Raji (cell line): ENCODE data around the gene BANK1.

Source experiments
- POLR2A ChIP-seq: IDR thresholded peaks from 2 replicates; pipeline ENCODE4 v1.6.1; 2011; ENCODE audit warnings: low read depth, low read length, control low read depth; ENCODE audit not compliant: insufficient read depth

BANK1 gene

GRCh38 chr4:101960431-101960830 lies 169.9 kb downstream of the BANK1 start:
- no peak for TF ChIP-seq POLR2A

DNA sequence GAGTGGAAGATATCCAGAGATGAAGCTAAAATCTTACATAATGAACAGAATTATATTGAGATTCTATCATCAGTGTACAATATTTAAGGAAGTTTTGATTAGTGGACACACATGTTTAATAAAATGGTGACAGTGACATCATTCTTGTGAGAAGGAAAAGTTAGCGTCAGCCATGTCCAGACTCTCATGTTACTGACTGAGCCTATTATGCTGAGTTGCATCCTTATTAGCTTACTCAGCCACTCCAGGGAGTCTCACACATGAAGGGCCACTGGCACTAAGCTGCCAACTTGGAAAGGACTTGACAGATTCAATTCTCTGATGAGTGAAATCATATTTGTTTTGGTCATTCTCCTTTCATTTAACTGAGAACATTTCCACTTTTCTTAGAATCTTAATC lies 170.6 kb downstream of the BANK1 start:
- TF ChIP-seq POLR2A = no peak

DNA sequence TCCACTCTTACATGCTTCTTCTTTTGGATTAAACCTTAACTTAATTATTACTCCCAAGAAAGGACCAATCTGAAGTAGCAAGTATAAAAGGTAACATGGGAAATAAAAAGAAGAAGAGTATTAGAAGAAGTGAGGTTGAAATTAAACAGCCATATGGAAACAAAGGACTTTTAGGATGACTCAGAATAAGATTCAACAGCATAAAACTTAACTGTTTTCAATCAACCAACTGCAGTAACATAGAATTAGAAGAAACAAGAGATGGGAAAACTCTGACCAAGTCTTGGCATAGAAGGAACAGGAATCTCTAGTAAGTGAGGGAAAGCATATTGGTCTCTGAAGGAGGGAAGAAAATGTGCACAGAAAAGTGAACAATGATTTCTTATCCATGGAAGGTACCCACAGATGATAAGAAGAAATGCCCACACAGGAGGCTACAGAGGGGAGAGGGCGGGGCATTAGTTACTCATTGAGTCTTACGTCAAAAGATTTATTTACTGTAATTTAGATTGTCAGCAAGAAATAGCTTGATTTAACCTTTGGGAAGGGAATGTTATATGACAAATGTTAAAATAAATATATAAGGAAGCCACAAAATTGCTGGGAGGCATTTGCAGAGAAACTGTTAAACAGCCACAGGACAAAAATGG lies 177.3 kb downstream of the BANK1 start:
- TF ChIP-seq POLR2A = no peak

GRCh38 chr4:101968364-101968763 lies 177.8 kb downstream of the BANK1 start:
- no peak for TF ChIP-seq POLR2A

- no peak for TF ChIP-seq POLR2A
Measured at GRCh38 chr4:101969965-101970364, 179.4 kb downstream of the BANK1 start.

- TF ChIP-seq POLR2A = no peak
Measured at GRCh38 chr4:101970547-101971155, 180.1 kb downstream of the BANK1 start.

DNA sequence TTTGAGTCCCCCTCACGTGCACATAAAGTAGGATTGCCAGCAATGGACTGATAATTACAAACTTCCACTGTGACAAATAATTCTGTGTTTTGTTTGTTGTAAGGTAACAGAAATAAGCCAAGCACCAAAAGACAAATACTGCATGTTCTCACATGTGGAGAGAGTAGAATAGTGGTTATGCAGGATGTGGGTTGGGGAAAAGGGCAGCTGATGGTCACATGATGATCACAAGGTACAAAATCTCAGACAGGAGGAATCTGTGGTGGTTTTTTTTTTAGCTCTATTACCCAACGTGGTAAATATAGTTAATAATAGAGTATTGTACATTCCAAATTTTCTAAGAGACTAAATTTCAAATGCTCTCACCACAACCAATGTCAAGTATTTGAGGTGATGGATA lies 182.3 kb downstream of the BANK1 start:
- TF ChIP-seq POLR2A = no peak

GRCh38 chr4:101973361-101973760 lies 182.8 kb downstream of the BANK1 start:
- TF ChIP-seq POLR2A = no peak

- no peak for TF ChIP-seq POLR2A
Measured at GRCh38 chr4:101977076-101977475, 186.5 kb downstream of the BANK1 start.

DNA sequence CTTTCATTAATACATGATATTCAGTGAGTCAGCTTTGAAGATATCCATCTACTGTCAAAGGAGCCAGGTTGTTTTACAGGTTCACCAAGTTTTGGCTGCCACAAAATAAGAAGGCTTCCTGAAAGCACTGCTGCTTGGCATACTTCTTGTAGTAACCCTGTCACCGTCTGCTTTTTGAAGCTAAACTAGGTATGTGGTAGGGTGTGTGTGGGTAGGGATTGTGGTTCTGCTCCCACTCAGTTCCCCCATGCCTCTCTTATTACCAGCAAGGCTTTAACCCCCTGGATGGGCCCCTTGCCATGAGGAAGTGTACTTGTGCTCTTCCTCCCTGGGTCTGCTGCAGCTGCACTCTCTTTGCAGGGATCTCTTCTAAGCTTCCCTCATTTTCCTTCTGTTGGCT lies 191.2 kb downstream of the BANK1 start:
- no peak for TF ChIP-seq POLR2A

GRCh38 chr4:101983835-101984234 lies 193.3 kb downstream of the BANK1 start:
- TF ChIP-seq POLR2A = no peak

DNA sequence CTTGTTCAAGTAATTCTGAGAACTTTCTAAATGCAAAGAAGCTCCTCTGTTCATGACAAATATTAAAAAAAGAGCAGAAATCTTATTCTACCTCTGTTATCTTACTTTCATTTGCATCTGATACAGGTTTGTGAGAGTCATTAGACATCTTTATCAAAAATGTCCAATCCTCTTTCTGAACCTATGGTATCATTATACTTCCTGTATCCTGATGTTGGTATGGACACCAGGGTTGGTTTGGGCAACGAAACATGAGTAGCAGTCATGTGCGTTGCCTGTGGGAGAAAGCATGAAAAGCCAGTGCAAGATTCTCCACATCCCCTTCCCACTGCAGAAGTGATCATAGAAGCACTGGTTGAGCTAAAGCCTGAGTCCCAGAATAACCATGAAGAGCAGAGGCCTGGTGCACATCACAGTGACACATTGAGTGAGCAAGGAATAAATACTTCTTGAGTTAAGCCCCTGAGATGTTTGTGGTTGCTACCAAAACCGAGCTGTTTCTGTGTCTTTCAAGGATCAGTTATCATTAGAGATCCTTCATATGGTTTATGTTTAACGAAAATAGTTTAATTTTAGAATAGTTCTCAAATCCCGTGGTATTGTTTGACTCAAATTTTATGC lies 197.2 kb downstream of the BANK1 start:
- no peak for TF ChIP-seq POLR2A

DNA sequence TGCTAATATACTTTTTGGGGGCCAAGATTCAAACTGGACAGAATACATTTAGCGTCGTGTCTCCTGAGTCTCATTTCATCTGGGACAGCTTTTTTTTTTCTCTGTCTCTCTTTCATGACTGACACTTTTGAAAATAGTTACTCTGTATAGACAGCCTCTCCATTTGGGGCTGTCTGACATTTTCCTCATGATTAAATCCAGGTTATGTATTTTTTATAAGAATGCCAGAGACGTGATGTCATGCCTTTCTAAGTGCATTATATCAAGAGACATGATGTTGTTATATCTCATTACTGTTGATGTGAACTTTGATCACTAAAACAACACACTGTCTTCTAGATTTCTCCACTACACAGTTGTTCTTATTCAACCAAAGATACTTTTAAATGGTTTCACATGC lies 199.0 kb downstream of the BANK1 start:
- no peak for TF ChIP-seq POLR2A

- no peak for TF ChIP-seq POLR2A
Measured at GRCh38 chr4:101992446-101992845, 201.9 kb downstream of the BANK1 start.

GRCh38 chr4:101993002-101993841 lies 202.7 kb downstream of the BANK1 start:
- TF ChIP-seq POLR2A = no peak
